PC-3 (cell line): ENCODE measurements around the gene RTCB.

Source experiments
- EZH2 ChIP-seq: fragments of 300-600 bp; sonication (generic); IDR thresholded peaks from one replicate; pipeline ENCODE4 v1.6.1; 2017; ENCODE audit warnings: antibody characterized with exemption, mild to moderate bottlenecking, low read length; ENCODE audit not compliant: unreplicated experiment
- EZH2phosphoT487 ChIP-seq: fragments of 300-600 bp; sonication (generic); IDR thresholded peaks from 2 replicates; pipeline ENCODE4 v1.6.1; 2018; ENCODE audit warnings: mild to moderate bottlenecking, antibody characterized with exemption, low read length, borderline replicate concordance
- TF ChIP-seq, protein P1 (sequence below): fragments of 300-600 bp; sonication (generic); conservative IDR thresholded peaks from 2 replicates; pipeline ENCODE4 v1.5.1; 2017; ENCODE audit warnings: antibody characterized with exemption, low read depth, mild to moderate bottlenecking, low read length

DNA sequence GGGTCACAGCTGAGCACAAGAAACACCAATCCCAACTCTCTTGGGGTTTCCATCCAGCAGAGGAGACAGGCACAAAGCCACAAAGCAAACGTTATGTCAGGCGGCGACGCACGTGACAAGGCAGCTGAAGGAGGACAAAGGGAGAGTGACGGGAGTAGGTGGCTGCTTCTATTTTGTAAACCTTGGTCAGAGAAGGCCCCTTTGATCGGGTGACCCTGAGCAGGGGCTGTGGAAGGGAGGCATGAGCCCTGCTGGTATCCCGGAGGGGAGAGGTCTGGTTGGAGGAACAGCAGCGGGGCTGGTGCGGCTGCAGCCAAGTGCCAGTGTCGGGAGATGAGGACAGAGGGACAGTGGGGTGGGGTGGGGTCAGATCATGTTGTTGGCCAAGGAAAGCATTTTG, 71.6 kb downstream of the RTCB start:
- TF ChIP-seq EZH2 (no peak), EZH2phosphoT487 (no peak)
- TF ChIP-seq, protein P1, sequence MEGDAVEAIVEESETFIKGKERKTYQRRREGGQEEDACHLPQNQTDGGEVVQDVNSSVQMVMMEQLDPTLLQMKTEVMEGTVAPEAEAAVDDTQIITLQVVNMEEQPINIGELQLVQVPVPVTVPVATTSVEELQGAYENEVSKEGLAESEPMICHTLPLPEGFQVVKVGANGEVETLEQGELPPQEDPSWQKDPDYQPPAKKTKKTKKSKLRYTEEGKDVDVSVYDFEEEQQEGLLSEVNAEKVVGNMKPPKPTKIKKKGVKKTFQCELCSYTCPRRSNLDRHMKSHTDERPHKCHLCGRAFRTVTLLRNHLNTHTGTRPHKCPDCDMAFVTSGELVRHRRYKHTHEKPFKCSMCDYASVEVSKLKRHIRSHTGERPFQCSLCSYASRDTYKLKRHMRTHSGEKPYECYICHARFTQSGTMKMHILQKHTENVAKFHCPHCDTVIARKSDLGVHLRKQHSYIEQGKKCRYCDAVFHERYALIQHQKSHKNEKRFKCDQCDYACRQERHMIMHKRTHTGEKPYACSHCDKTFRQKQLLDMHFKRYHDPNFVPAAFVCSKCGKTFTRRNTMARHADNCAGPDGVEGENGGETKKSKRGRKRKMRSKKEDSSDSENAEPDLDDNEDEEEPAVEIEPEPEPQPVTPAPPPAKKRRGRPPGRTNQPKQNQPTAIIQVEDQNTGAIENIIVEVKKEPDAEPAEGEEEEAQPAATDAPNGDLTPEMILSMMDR = no peak
